GM12801 (cell line): Measurements from ENCODE around the gene CPA5.

ENCODE experiments used
- CTCF ChIP-seq: IDR thresholded peaks from one replicate; pipeline ENCODE4 v1.5.1; 2011; ENCODE audit warnings: control low read depth; ENCODE audit not compliant: insufficient read length; ENCODE audit errors: extremely low read depth

CPA5 gene

DNA sequence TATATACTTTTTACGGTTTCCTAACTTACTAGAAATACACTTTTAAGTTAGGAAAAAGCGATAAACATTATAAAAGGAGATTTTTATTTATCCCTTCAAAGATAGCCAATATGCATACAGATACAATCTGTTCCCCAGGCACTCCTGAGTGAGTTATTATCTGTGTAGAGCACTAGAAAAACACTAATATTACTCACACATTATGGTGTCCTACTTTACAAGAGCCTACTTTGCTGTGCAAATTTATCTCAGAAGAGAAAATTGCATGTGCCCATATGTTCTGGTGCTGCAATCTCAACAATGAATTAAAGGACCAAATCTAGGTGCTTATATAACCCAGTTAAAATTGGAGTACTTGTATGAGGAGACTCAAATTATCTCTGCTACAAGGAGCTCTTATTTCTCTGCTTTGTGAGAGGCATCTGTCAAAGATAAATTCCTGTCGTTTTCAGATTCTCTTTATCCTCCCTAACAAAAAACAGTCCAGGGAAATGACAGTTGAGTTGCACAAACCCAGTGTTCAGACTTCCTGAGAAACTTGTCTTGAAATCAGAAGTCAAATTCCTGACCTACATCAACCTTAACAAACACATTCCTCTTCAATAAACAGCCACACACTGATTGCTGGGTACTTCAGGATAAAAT, 64.6 kb downstream of the CPA5 start:
- no peak for TF ChIP-seq CTCF

DNA sequence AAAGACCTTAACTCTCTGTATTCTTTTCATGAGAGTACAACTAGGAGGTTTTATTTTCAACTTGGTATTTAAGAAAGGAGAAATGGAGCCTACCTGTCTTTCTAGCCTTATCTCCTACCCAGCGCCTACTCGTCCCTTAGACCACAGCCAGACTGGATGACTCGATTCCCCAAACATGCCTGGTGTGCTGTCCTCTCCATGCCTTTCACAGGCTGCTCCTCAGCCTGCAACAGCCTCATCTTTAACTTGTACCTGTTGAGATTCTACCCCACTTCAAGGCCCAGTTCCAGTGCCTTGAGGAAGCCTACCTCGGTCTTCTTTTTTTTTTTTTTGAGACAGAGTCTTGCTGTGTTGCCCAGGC, 65.1 kb downstream of the CPA5 start:
- no peak for TF ChIP-seq CTCF

DNA sequence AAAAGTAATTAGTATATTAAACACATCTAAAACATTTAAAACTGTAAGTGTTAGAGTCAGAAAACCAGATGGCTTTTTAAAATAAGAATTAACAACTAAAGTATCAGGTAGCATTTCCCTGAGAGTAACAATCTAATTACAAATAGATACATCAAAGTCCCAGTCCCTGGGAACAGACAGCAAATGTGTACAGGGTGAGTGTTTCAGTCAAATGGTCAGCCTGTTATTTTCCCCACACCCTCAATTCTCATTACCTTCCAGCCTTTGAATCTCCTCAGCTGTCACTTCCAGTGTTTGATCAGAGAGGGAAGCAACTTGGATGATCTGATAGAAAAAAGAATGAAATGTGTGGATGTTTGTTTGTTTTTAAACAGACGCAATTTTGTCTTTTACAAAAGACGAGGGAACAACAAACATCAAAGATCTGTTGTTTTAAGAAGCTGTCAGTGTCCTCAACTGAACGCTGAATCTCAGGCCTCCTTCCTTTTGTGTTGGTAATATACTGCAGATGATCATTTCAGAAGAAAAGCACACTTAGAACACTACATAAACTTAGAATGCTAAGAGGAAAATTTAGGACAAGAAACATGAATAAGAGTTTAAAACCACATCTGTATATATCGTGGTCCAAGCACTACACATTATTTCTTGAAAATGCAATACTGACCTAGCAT, 66.4 kb downstream of the CPA5 start:
- TF ChIP-seq CTCF: no peak

DNA sequence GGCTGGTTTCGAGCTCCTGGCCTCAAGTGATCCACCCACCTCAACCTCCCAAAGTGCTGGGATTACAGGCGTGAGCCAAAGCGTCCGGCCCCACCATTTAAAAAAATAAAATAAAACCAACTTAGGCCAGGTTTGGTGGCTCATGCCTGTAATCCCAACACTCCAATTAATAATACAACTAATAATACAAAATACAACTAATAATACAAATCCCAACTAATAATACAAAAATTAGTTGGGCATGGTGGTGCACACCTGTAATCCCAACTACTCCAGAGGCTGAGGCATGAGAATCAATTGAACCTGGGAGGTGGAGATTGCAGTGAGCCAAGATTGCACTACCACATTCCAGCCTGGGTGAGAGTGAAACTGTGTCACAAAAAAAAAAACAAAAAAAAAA, 68.6 kb downstream of the CPA5 start:
- TF ChIP-seq CTCF: no peak

DNA sequence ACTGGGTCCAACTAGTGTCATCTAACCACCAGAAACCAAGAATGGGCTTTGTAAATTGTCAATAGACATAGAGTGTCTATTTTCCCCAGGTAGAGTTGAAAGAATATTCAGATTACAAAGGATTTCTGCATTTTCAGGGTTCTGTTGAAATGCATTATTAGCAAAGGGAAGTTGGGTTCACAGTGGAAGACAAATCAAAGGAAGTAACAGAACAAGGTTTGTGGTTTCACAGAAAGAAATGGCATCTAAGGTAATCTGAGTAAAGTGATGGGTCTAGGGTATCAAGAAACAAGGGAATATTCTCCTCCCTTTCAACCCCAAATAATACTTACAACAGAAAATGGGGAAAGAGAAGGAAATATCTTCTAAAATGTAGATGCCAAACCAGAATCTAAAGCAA, 70.4 kb downstream of the CPA5 start:
- no peak for TF ChIP-seq CTCF

DNA sequence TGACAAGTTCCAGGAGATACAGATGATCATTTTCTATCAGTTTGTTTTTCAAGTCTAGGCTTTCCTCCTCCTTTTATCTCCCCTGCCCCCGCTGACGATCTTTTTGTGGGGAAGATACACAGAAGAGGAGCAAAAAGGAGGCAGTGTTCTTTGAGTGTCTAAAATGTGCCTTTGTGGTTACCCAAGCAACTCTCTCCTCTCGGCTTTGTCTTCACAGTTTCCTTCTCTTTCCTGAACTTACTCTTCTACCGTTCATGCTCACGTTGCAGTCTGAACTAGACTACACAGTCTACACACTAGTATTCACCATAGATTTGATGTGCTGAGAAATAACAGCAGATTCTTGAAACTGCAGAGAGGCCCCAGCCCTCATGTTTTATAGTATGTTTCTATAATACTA, 72.6 kb downstream of the CPA5 start:
- TF ChIP-seq CTCF: no peak

DNA sequence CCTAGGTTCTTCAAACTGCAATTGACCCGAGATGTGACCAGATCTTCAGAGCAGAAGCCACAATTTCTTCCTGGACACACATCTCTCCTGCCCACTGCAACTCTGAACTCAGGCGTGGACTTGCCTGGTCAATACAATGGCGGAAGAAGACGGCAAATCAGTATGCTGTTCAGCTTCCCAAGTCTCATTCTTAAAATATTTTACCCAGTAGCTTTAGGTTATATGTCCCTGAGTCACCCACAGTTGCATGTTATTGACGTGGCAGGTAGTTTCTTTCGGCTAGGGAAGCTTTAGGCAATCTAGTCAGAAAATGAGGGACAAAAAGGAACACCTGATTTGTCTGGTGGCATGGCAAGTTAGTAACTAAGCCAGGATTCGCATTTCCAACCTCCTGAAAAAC, 73.7 kb downstream of the CPA5 start:
- TF ChIP-seq CTCF: no peak
